H1 (cell line): Measurements from ENCODE around the gene ZNF132. TPM values are rescaled to one million over a fixed set of nuclear protein-coding genes. Genes with fewer than 3 reads are reported as not detected.

Experiments used
- BCL11A ChIP-seq, 2 experiments: IDR thresholded peaks; one replicate each; pipeline ENCODE4 v1.6.1; 2011; ENCODE audit warnings: low read depth in 2 of 2, low read length in 2 of 2, mild to moderate bottlenecking in 2 of 2
- POLR2A ChIP-seq, 2 experiments: IDR thresholded peaks; 1 replicate in 1 of 2; 2 replicates in 1 of 2; pipeline ENCODE4 v1.6.1; 2011; ENCODE audit warnings: low read depth in 2 of 2, low read length in 2 of 2, mild to moderate bottlenecking in 2 of 2; ENCODE audit errors: control extremely low read depth in 1 of 2
- SIX5 ChIP-seq: IDR thresholded peaks from 2 replicates; pipeline ENCODE4 v1.6.1; 2011; ENCODE audit warnings: mild to moderate bottlenecking, low read depth, low read length
- SP4 ChIP-seq: IDR thresholded peaks from 2 replicates; pipeline ENCODE4 v1.6.1; 2012; ENCODE audit warnings: low read length, inconsistent platforms
- polyA plus RNA-seq, 7 experiments: library from polyadenylated mRNA; depleted of rRNA in 3 of 7; stranded (reverse) in 5 of 7; unstranded in 2 of 7; fragments of >200 nt in 5 of 7; fragments of 200-250 nt in 2 of 7; gene quantifications; 1 replicate in 5 of 7; 2 replicates in 1 of 7; 4 replicates in 1 of 7; pipeline versions ENCODE4 v1.2.1 to v1.2.3, GENCODE V29; 2011 to 2013; ENCODE audit warnings: missing spikeins in 2 of 7, mixed read lengths in 2 of 7
- total RNA-seq: library from RNA; stranded (reverse); fragmentation: NEBNext Ultra II Directional; extraction: Animal tissue kit (Norgen Biotek cat#: 25700); gene quantifications from 2 replicates; pipeline ENCODE4 v1.2.1, GENCODE V29; 2021

Gene ZNF132
- total and polyA plus RNA-seq, 2 of the 8 experiments (the other 6 are each of a cell fraction or from before 2014, with no cell fraction given) = 0.89 to 1.9 TPM

DNA sequence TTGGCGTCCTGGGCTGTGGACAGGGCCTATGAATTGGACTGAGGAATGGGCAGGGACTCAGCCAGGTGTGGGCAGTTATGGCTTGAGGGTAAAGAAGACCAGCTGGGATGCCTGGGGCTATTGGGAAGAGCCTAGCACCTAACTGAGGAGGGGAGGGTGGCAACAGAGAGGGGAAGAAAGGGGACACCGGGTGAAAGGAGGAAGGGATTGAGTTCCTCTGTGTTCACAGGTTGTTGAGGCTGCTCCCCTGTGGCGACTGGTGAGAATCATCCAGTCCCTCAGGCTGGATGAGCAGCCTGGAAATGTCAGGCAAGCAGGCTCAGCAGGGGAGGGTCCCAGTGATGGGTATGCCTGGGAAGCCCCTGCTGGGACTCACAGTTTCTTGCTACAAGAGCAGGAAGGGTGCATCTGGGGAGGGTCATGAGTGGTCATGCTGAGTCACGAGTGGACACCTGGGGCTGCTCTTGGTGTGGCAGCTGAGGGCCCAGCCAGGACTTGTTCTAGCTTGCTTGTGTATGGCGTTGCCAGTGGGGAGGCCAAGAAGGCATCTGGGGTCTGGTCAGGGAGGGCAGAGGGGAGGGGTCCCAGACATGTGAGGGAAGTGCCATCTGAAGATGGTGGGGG lies 28.4 kb upstream of the ZNF132 start (continued):
- TF ChIP-seq BCL11A (IDR thresholded peaks at IDR 0.05; ENCODE audit: low read depth in 2 of 2, low read length in 2 of 2) (no peak), SIX5 (no peak), SP4 (no peak), POLR2A (IDR thresholded peaks at IDR 0.05; ENCODE audit: control extremely low read depth in 1 of 2, low read depth in 2 of 2, low read length in 2 of 2) (no peak)
- TF ChIP-seq, all 59 proteins: peak for 0
